Measurements from ENCODE around the gene JAKMIP1. TPM values are rescaled to one million over a fixed set of nuclear protein-coding genes. Genes with fewer than 3 reads are reported as not detected.

JAKMIP1 gene
- polyA plus RNA-seq, 3 donors = 0.08 TPM; not detected in 2

GRCh38 chr4:6200922-6201362, 593 bp upstream of the JAKMIP1 start:
- no peak overlapping the region for H3K27ac ChIP-seq (ENCODE audit: low read depth in 1 of 2, low read length in 2 of 2)
- Mint-ChIP-seq H3K36me3 (peaks cover 3 to 6% of the 10 kb centered on the region in 2 donors), H3K27me3 (ENCODE audit: low read depth in 3 of 3) (peaks cover 38 to 66% (median 46%) of the 10 kb centered on the region in 3 donors), H3K27ac (no peak overlapping the region), H3K4me3 (peak overlapping the region in 1 of 2 donors; percentile 80), H3K9me3 (peaks cover 9 to 23% (median 15%) of the 10 kb centered on the region in 7 donors), H3K4me1 (peaks cover 3% of the 10 kb centered on the region)
- no peaks in the 10 kb centered on the region for H3K36me3 ChIP-seq (replicated peaks in 1 of 2; ENCODE audit: control insufficient read depth in 1 of 2, insufficient read depth in 2 of 2, low read length in 2 of 2)
- peaks cover 14 to 21% of the 10 kb centered on the region in 2 donors for H3K9me3 ChIP-seq (replicated peaks in 1 of 2; ENCODE audit: control insufficient read depth in 1 of 2, insufficient read depth in 1 of 2, low read length in 2 of 2)
- peaks cover 0 to 7% of the 10 kb centered on the region in 2 donors for H3K4me1 ChIP-seq (ENCODE audit: control insufficient read depth in 1 of 2, insufficient read depth in 2 of 2, low read length in 2 of 2)
- no peak overlapping the region for H3K9ac ChIP-seq (ENCODE audit: insufficient read depth, low read length, poor library complexity, severe bottlenecking)
- H3K27me3 ChIP-seq (ENCODE audit: control insufficient read depth in 2 of 2, insufficient read depth in 2 of 2, low read length in 2 of 2) = peaks cover 29 to 36% of the 10 kb centered on the region in 2 donors
- H4K20me1 ChIP-seq (ENCODE audit: insufficient read depth, low read length) = no peaks in the 10 kb centered on the region
- no peak overlapping the region for H3K4me2 ChIP-seq (replicated peaks; ENCODE audit: extremely low read depth, low read length, poor library complexity, severe bottlenecking)
- no peak overlapping the region for H3K4me3 ChIP-seq (replicated peaks in 1 of 3; ENCODE audit: low read depth in 2 of 3, low read length in 3 of 3)
- no peak for DNase-seq
- intact Hi-C loops (cut with micrococcal nuclease) = no loop called here
- 20% methylated on average over 14 of the region's 15 CpGs for WGBS (ENCODE audit: insufficient coverage)
- TF ChIP-seq CTCF (IDR thresholded peaks at IDR 0.05) = no peak
- no peaks in the 10 kb centered on the region for H3K79me2 ChIP-seq (ENCODE audit: insufficient read depth, low read length)
- H2AFZ ChIP-seq (ENCODE audit: insufficient read depth, low read depth, low read length, poor library complexity, severe bottlenecking) = no peak overlapping the region

DNA sequence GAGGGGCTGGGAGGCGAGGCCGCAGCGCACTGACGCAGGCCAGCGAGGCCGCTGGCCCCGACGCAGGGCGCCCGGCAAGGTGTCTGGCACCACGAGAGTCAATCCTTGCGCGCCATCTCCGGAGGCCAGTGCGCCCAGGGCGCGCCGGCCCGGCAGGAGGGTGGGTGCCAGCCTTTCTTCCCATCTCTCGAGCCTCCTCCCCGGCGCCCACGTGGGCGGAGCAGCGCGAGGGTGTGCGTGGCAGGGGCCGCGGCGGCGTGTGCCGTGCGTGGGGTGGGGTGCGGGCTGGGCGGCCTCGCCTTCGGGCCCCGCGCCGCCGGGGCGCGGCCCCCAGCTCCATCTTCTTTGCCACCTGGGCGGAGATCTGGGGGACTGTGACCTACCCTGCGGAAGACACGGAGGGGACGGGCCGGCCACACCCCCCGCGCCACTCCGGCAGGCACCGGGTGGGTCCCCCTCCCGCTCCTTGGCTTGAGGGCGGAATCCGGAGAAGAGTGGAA, 877 bp downstream of the JAKMIP1 start:
- WGBS (ENCODE audit: insufficient coverage) = 2% methylated on average over 51 of the region's 55 CpGs
- peaks cover 3% of the 10 kb centered on the region for H3K4me1 Mint-ChIP-seq
- peak overlapping the region in 1 of 2 donors; percentile 82 for H3K4me3 Mint-ChIP-seq
- H3K9me3 Mint-ChIP-seq = peaks cover 9 to 23% (median 15%) of the 10 kb centered on the region in 7 donors
- DNase-seq = no peak
- no peak overlapping the region for H3K27ac ChIP-seq (ENCODE audit: low read depth in 1 of 2, low read length in 2 of 2)
- TF ChIP-seq CTCF (IDR thresholded peaks at IDR 0.05) = no peak
- no peak overlapping the region for H2AFZ ChIP-seq (ENCODE audit: insufficient read depth, low read depth, low read length, poor library complexity, severe bottlenecking)
- H3K4me2 ChIP-seq (replicated peaks; ENCODE audit: extremely low read depth, low read length, poor library complexity, severe bottlenecking) = peak overlapping the region; percentile 64
- intact Hi-C loops (cut with micrococcal nuclease) = no loop called here
- peaks cover 3 to 6% of the 10 kb centered on the region in 2 donors for H3K36me3 Mint-ChIP-seq
- H3K9me3 ChIP-seq (replicated peaks in 1 of 2; ENCODE audit: control insufficient read depth in 1 of 2, insufficient read depth in 1 of 2, low read length in 2 of 2) = peaks cover 14 to 21% of the 10 kb centered on the region in 2 donors
- peaks cover 38 to 63% (median 46%) of the 10 kb centered on the region in 3 donors for H3K27me3 Mint-ChIP-seq (ENCODE audit: low read depth in 3 of 3)
- no peaks in the 10 kb centered on the region for H4K20me1 ChIP-seq (ENCODE audit: insufficient read depth, low read length)
- no peak overlapping the region for H3K9ac ChIP-seq (ENCODE audit: insufficient read depth, low read length, poor library complexity, severe bottlenecking)
- H3K36me3 ChIP-seq (replicated peaks in 1 of 2; ENCODE audit: control insufficient read depth in 1 of 2, insufficient read depth in 2 of 2, low read length in 2 of 2) = no peaks in the 10 kb centered on the region
- H3K27ac Mint-ChIP-seq = no peak overlapping the region
- peaks cover 29 to 36% of the 10 kb centered on the region in 2 donors for H3K27me3 ChIP-seq (ENCODE audit: control insufficient read depth in 2 of 2, insufficient read depth in 2 of 2, low read length in 2 of 2)
- no peak overlapping the region for H3K4me3 ChIP-seq (replicated peaks in 1 of 3; ENCODE audit: low read depth in 2 of 3, low read length in 3 of 3)
- H3K79me2 ChIP-seq (ENCODE audit: insufficient read depth, low read length) = no peaks in the 10 kb centered on the region
- H3K4me1 ChIP-seq (ENCODE audit: control insufficient read depth in 1 of 2, insufficient read depth in 2 of 2, low read length in 2 of 2) = peaks cover 0 to 7% of the 10 kb centered on the region in 2 donors

Data from CD14-positive monocyte (primary cell).